NCI-H128 (cell line): Measurements from ENCODE around the gene IGSF23.
"Not testable (repeated sequence)": the region's sequence is repeated elsewhere in the genome, so short reads cannot be mapped to it uniquely, and the experiment has no call there.

Experiments
- DNase-seq: peaks from one replicate; lab custom pipeline; 2025; ENCODE audit not compliant: unreplicated experiment; lab: John Stamatoyannopoulos, UW

IGSF23 gene

DNA sequence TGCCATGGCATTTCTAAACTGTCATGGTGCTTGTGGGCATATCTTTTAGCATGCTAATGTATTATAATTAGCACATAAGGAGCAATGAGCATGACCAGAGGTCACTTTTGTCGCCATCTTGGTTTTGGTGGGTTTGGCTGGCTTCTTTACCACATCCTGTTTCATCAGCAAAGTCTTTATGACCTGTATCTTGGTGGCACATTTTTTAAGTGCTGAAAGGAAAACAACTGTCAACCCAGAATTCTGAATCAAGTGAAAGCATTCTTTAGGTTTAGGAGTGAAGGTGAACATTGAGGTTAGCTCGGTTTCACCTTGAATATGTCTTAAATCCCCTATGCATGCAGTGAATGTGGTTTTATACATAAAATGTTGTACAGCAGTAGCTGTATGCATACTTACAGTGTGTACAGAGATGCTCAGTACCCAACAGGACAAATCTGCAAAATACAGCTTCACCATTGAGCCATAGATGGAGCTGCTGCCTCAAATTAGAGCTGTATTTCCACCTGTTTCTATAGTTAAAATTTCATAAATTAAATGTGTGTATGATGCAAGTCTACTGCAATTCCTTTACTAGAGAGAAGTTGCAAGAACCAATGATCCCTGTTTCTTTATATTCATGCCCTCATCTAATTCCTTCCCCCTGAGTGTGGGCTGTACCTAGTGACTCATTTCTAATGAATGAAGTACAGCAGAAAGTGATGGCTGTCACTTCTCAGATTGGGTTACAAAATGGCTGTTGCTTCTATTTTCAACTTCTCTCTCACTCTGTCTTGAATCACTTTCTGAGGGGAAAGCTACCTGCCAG, 25.2 kb upstream of the IGSF23 start:
- no peak for DNase-seq

DNA sequence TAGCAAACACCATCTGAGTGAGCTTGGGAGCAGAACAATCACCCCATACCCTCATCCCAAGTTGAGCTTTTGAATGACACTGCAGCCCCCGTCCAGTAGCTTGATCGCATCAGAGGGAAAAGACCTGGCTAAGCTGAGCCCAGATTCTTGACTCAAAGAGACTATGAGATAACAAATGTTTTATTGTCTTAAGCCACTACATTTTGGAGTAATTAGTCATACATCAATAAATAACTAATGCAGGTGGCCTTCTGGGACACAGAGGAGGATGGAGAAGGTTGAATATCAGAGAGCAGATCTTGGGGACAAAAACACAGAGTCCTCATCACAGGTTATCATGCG, 24.6 kb upstream of the IGSF23 start:
- no peak for DNase-seq

GRCh38 chr19:44590245-44591059, 22.9 kb upstream of the IGSF23 start:
- no peak for DNase-seq

DNA sequence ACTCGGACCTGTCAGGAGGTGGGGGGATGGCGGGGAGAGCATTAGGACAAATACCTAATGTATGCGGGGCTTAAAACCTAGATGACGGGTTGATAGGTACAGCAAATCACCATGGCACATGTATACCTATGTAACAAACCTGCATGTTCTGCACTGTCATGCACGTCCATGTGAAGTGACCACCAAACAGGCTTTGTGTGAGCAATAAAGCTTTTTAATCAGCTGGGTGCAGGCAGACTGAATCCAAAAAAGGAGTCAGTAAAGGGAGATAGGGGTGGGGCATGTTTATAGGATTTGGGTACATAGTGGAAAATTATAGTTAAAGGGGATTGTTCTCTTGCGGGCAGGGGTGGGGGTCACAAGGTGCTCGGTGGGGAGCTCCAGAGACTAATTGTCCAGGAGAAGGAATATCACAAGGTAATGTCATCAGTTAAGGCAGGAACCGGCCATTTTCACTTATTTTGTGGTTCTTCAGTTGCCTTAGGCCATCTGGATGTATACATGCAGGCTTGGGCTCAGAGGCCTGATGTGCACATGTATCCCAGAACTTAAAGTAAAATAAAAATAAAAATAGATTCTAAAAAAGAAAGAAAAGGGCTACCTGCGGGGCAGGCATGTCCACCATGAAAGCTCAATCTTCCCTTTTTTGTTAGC, 21.9 kb upstream of the IGSF23 start:
- not testable (repeated sequence) for DNase-seq

DNA sequence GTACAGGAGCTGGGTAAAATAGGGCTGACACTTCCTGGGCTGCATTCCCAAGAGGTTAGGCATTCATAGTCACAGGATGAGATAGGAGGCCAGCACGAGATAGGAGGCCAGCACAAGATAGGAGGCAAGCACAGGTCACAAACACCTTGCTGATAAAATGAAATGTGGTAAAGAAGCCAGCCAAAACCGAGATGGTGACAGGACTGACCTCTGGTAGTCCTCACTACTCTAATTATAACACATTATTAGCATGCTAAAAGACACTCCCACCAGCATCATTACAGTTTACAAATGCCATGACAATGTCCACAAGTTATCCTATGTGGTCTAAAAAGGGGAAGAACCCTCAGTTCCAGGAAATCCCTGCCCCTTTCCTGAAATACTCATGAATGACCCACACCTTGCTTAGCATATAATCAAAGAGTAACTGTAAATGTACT, 20.9 kb upstream of the IGSF23 start:
- no peak for DNase-seq

DNA sequence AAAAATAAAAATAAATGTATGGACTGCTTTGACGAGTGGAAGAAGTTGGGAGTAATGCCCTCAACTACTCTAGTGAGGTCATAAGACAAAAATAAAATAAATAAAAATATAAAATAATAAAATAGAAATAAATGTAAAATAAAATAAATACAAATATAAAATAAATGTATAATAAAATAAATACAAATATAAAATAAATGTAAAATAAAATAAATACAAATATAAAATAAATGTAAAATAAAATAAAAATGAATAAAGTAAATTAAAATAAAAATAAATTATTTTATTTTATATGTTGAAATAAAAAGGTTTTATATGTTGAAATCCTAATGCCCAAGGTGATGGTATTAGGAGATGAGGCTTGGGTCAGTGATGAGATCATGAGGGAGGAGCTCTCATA, 20.1 kb upstream of the IGSF23 start:
- DNase-seq: no peak

- not testable (repeated sequence) for DNase-seq
Observed at GRCh38 chr19:44593866-44594266, 19.5 kb upstream of the IGSF23 start.

DNA sequence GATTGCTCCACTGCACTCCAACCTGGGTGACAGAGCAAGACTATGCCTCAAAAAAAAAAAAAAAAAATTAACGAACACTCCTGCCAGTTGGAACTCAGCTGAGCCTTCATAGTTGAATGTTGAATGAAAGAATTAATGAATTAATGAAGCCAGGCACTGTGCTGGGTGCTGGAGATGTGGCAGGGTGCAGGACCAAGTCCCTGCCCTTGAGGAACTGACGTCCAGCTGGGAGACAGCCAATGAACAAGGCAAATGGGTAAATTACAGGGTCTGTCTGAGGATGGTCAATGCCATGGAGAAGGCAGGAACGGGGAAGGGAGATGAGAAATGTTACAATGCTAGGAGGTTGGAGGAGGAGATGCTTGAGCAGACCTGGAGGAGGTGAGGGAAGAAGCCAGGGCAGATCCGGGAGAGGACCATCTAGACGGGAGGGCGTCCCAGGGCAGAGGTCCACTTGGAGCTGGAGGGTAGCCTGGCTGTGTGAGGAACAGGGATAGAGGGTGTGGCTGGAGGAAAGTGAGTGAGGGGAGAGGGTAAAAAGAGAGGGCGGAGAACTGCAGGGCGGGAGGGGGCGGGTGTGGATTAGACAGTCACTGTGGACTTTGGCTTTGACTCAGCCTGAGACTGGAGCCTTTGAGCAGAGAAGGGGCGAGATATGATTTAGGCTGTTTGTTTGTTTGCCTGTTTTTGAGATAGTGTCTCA, 16.8 kb upstream of the IGSF23 start:
- no peak for DNase-seq

- DNase-seq: no peak
Observed at GRCh38 chr19:44597131-44597491, 16.3 kb upstream of the IGSF23 start.

- DNase-seq: no peak
Observed at GRCh38 chr19:44598355-44598754, 15.0 kb upstream of the IGSF23 start.

DNA sequence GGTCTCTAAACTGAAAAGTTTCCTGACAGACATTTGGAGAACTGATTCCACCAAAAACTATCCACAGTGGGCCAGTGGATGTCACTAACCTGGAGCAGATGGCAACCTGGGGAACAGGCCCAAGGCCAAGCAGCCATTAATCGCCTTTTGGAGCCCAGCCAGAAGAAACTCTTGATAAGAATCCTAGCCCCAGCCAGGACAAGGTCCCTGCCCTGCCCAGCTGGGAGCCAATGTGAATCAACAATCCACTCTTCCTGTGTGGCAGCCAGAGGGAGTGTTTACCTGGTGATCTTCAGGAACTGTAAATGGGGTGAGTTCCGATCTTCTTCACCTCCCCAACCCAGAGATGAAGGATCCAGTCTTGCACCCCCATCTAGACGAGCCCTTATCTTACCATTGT, 14.5 kb upstream of the IGSF23 start:
- DNase-seq: no peak

DNA sequence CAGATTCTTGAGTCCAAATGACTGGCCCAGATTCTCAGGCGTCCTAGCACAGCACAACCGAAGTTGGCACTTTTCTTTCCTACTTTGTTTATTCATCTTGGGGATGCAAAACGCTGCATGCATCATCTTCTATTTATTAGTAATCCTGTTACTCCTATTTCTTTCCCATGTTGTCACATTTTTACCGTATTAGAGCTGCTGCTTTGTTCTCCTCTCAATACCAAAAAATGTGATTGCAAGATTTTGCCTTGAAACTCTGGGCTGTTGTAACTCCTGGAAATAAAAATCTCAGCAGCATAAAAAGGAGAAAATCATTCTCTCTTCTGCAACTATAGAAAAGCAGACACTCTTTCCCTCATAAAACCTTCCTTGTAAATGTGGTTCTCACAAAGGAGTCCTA, 12.9 kb upstream of the IGSF23 start:
- DNase-seq: no peak

DNA sequence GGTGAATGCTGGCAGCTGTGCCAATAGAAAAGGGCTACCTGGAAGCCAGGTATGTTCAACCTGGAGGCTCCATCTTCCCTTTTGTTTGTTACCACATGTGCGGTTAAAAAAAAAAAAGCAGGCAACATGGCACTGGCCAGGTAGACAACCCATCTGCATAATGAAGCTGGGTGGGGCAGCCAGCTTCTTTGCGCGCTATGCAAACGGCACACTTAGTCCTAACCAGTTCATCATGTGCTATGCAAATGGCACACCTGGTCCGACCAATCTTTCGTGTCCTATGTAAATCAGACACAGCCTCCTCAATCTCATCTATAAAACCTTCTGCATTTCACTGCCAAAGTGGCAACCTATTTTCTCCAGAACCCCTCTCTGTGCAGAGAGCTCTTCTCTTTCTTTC, 11.3 kb upstream of the IGSF23 start:
- DNase-seq: no peak

DNA sequence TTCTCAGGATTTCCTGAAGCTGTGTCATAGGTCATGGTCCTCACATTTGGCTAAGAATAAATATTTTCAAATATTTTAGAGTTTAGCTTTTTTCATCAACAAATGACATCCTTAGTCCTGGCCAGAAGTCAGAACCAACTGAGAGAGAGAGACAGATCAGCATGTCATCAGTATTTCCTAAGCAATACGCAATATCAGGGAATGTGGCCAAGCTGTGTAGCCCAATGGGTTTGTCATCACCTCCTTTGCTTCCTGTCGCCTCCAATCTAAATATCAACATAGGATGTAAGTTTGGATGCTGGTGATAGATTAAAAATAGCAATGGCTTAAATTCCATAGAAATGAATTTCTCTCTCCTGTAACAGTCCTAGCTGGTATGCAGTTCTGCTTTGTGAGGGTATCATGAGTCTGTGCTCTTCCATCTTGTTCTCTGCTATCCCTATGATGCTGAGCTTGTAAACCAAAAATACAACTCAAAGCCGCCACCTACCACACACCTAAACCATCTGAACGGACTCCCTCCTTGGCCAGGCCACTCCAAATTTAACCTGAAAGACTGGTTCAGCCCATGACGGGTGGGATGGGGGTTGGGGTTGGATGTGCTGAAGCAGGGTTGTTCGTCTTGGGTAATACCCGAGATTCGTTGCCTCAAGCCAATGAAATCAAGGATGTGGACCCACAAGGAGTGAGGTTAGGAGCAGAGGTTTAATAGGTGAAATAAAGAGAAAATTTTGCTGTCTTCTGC, 10.0 kb upstream of the IGSF23 start:
- DNase-seq: no peak

GRCh38 chr19:44604241-44604640, 9.1 kb upstream of the IGSF23 start:
- no peak for DNase-seq

DNA sequence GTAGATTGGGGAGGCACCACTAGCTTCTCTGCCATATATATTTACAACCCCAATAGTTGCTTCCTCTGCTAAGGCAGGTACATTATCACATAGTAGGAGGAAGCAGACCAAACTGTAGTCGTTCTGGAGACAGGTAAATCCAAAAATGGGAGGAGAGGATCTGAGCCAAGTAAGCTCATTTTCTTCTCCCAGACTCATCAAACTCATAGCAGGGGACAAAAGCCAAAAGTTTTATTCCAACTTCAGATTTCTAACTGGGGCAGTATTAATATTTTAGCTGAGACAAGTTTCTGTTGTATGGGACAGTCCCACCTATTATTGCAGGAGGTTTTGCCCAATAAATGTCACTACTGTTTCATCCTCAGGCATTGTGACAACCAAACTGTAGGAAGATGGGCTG, 7.8 kb upstream of the IGSF23 start:
- no peak for DNase-seq

- DNase-seq: no peak
Observed at GRCh38 chr19:44607049-44607448, 6.3 kb upstream of the IGSF23 start.

DNA sequence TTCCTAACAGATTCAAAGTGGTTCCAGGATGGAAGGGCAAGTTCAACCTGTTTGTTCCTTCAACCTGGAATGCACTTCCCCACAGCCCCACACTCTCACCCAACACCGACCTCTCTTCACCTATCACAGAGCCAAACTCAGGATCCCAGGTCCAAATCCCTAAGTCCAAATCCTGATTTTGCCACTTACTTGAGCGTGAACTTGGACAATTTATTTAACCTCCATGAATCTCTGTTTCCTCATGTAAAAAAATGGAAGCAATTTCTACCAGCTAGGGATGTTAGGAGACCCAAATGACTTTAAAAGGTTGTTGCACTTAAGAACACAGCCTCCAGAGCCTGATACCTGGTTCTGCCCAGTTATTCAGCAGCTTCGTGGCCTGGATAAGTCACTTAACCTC, 5.4 kb upstream of the IGSF23 start:
- no peak for DNase-seq

GRCh38 chr19:44608391-44608821, 5.0 kb upstream of the IGSF23 start:
- DNase-seq: no peak

- no peak for DNase-seq
Observed at GRCh38 chr19:44609219-44609618, 4.1 kb upstream of the IGSF23 start.

DNA sequence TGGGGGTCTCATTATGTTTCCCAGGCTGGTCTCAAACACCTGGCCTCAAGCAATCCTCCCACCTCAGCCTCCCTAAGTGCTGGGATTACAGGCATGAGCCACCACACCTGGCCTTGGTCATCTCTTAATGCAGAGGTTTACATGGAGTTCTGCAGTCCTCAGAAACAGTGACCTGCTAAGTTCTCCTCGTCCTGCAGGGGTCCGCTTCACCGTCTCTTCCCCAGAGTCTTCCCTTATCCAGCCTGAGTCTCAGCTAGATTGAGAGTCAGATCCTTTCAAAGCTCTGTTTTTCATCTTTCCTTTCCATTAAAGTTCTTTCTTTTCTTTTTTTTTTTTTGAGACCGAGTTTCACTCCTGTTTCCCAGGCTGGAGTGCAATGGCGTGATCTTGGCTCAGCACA, 2.9 kb upstream of the IGSF23 start:
- DNase-seq: not testable (repeated sequence)
